ENCODE results near the gene EME1. TPM values are rescaled to one million over a fixed set of nuclear protein-coding genes. Genes with fewer than 3 reads are reported as not detected.

EME1 gene
- total RNA-seq, 2 experiments from 2014 or later, result 0.36 to 0.92 TPM

DNA sequence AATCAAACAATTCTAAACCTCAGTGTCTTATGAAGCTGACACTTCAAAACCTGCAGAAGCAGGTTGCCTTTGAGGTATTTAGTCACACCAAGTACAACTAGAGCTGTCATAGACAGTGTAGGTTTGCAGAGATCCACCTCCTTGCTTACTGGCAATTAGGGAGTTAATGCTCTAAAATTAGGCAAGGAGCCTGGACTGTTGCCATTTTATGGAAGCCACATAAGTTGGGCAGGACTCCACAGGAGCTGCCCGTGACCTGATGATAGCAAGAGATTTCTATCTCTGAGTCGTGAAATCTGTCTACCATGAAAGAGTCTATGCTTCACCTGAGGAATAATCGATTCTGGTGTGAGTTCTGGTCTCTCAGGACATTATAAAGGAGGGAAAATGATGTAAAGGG lies 8.9 kb downstream of the EME1 start:
- ATAC-seq (ENCODE audit: poor library complexity) (no peak), DNase-seq (no peak)
- CTCF ChIA-PET, result interaction anchor here (2.6 kb wide), 1 partner anchor 15 kb away, joined by 9 read pairs; the partner anchor contains the start of gene LRRC59
- no peaks in the 10 kb centered on the region for H3K9me3 Mint-ChIP-seq
- no peaks in the 10 kb centered on the region for H3K27me3 Mint-ChIP-seq
- no peaks in the 10 kb centered on the region for H3K4me1 Mint-ChIP-seq (ENCODE audit: low read depth)
- Histone ChIP-seq H3K27ac (ENCODE audit: low read depth in 1 of 2, low read length in 2 of 2) (no peak overlapping the region), H3K9me3 (ENCODE audit: control insufficient read depth in 1 of 2, insufficient read depth in 1 of 2, low read length in 2 of 2) (no peaks in the 10 kb centered on the region), H3K4me1 (ENCODE audit: insufficient read depth, low read length) (no peaks in the 10 kb centered on the region), H3K36me3 (ENCODE audit: insufficient read depth, low read length) (peaks cover 63% of the 10 kb centered on the region), H3K27me3 (ENCODE audit: control insufficient read depth in 1 of 2, insufficient read depth in 2 of 2, low read length in 2 of 2) (no peaks in the 10 kb centered on the region), H3K4me3 (ENCODE audit: low read length) (no peak overlapping the region)
- TF ChIP-seq, protein P1, sequence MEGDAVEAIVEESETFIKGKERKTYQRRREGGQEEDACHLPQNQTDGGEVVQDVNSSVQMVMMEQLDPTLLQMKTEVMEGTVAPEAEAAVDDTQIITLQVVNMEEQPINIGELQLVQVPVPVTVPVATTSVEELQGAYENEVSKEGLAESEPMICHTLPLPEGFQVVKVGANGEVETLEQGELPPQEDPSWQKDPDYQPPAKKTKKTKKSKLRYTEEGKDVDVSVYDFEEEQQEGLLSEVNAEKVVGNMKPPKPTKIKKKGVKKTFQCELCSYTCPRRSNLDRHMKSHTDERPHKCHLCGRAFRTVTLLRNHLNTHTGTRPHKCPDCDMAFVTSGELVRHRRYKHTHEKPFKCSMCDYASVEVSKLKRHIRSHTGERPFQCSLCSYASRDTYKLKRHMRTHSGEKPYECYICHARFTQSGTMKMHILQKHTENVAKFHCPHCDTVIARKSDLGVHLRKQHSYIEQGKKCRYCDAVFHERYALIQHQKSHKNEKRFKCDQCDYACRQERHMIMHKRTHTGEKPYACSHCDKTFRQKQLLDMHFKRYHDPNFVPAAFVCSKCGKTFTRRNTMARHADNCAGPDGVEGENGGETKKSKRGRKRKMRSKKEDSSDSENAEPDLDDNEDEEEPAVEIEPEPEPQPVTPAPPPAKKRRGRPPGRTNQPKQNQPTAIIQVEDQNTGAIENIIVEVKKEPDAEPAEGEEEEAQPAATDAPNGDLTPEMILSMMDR (IDR thresholded peaks at IDR 0.05), result no peak
- POLR2A ChIA-PET, result interaction anchor here (0.5 kb wide), 1 partner anchor 15 kb away, joined by 3 read pairs; the partner anchor contains the start of gene LRRC59
- peaks cover 62% of the 10 kb centered on the region for H3K36me3 Mint-ChIP-seq (ENCODE audit: low read depth)
- H3K4me3 Mint-ChIP-seq, result no peak overlapping the region
- intact Hi-C loops (cut with DNase I, micrococcal nuclease), result loop anchor here in 1 of 2 experiments (10.0 kb wide), 1 partner anchor 1407 kb away; no protein-coding TSS in a partner anchor
- no peak overlapping the region for H3K27ac Mint-ChIP-seq

DNA sequence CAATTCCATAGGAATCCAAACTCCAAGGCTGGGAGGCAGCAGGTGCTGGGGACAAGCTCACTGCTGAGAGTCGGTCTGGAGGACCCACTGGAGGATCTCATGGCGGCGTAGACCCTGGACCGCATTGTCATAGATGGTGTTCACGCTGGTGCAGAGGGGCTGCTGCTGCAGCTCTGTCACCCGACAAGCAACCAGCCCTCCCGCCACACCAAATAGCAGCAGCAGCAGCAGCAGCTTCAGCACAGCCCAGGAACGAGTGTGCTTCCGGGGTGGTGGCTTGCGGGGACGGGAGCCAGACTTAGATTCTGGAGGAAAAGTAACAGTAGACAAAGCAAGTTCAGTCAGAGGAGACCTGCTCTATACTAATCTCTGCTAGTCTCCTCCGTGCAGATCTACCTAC lies 9.9 kb downstream of the EME1 start:
- peaks cover 74% of the 10 kb centered on the region for H3K36me3 ChIP-seq (ENCODE audit: insufficient read depth, low read length)

DNA sequence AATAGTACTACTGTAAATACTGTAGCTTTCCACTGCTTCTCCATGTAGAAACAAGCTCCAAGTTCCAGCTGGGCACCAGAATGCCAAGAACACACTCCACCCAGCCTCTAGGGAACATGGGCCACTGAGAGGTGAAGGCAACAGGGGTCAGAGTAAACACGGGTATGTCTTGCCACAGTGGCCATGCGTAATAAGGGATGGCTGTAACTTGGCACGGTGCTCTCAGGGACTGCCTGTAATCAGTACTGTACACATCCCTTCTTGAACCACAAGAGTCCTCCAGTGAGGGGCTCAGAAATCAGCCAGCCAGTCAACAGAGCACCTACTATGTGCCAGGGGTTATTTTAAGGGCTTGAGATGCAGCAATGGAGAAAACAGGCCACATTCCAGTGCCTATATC lies 13.5 kb downstream of the EME1 start:
- ATAC-seq (ENCODE audit: poor library complexity) (no peak), DNase-seq (no peak)
- Histone ChIP-seq H3K27me3 (ENCODE audit: control insufficient read depth in 1 of 2, insufficient read depth in 2 of 2, low read length in 2 of 2) (no peaks in the 10 kb centered on the region), H3K4me3 (ENCODE audit: low read length) (no peak overlapping the region), H3K36me3 (ENCODE audit: insufficient read depth, low read length) (peaks cover 93% of the 10 kb centered on the region), H3K27ac (ENCODE audit: low read depth in 1 of 2, low read length in 2 of 2) (no peak overlapping the region), H3K4me1 (ENCODE audit: insufficient read depth, low read length) (no peaks in the 10 kb centered on the region), H3K9me3 (ENCODE audit: control insufficient read depth in 1 of 2, insufficient read depth in 1 of 2, low read length in 2 of 2) (no peaks in the 10 kb centered on the region)
- H3K36me3 Mint-ChIP-seq (ENCODE audit: low read depth), result peaks cover 100% of the 10 kb centered on the region
- TF ChIP-seq, protein P1 (IDR thresholded peaks at IDR 0.05), result no peak
- ChIA-PET POLR2A (no interaction called here), CTCF (interaction anchor here (1.4 kb wide), 1 partner anchor 11 kb away, joined by 5 read pairs; the partner anchor contains the start of gene LRRC59)
- no peaks in the 10 kb centered on the region for H3K4me1 Mint-ChIP-seq (ENCODE audit: low read depth)
- no peaks in the 10 kb centered on the region for H3K27me3 Mint-ChIP-seq
- H3K27ac Mint-ChIP-seq, result no peak overlapping the region
- no peaks in the 10 kb centered on the region for H3K9me3 Mint-ChIP-seq
- no peak overlapping the region for H3K4me3 Mint-ChIP-seq
- intact Hi-C loops (cut with DNase I, micrococcal nuclease), result loop anchor here in 1 of 2 experiments (10.0 kb wide), 1 partner anchor 1412 kb away; no protein-coding TSS in a partner anchor

More for the DNA sequence above, 9.9 kb downstream of the EME1 start:
- Mint-ChIP-seq H3K27me3 (no peaks in the 10 kb centered on the region), H3K9me3 (no peaks in the 10 kb centered on the region), H3K4me1 (ENCODE audit: low read depth) (no peaks in the 10 kb centered on the region), H3K4me3 (no peak overlapping the region), H3K36me3 (ENCODE audit: low read depth) (peaks cover 72% of the 10 kb centered on the region), H3K27ac (no peak overlapping the region)
- H3K4me1 ChIP-seq (ENCODE audit: insufficient read depth, low read length), result no peaks in the 10 kb centered on the region
- H3K4me3 ChIP-seq (ENCODE audit: low read length), result no peak overlapping the region
- ChIA-PET POLR2A (no interaction called here), CTCF (interaction anchor here (2.6 kb wide), 1 partner anchor 14 kb away, joined by 9 read pairs; the partner anchor contains the start of gene LRRC59)
- DNase-seq (no peak), ATAC-seq (ENCODE audit: poor library complexity) (no peak)
- no peaks in the 10 kb centered on the region for H3K27me3 ChIP-seq (ENCODE audit: control insufficient read depth in 1 of 2, insufficient read depth in 2 of 2, low read length in 2 of 2)
- TF ChIP-seq, protein P1 (IDR thresholded peaks at IDR 0.05), result no peak
- intact Hi-C loops (cut with DNase I, micrococcal nuclease), result loop anchor here in 1 of 2 experiments (10.0 kb wide), 1 partner anchor 1408 kb away; no protein-coding TSS in a partner anchor
- no peaks in the 10 kb centered on the region for H3K9me3 ChIP-seq (ENCODE audit: control insufficient read depth in 1 of 2, insufficient read depth in 1 of 2, low read length in 2 of 2)
- H3K27ac ChIP-seq (ENCODE audit: low read depth in 1 of 2, low read length in 2 of 2), result no peak overlapping the region

All from CD4-positive, alpha-beta T cell (primary cell).